Endothelial cell of umbilical vein (primary cell): ENCODE measurements around the gene MIA. TPM values are rescaled to one million over a fixed set of nuclear protein-coding genes. Genes with fewer than 3 reads are reported as not detected.

Experiments
- BruUV-seq: library from RNA; stranded (reverse); fragments of 400-500 nt; replicated peaks from 2 replicates; lab custom pipeline; 2021; lab: Mats Ljungman, UMichigan
- CTCF ChIA-PET: fragments of 300-600, 350-600 bp; sonication (Branson Sonifier 250); formaldehyde crosslinking; loops from one replicate; lab custom pipeline; 2021; ENCODE audit warnings: antibody characterized with exemption, inconsistent platforms; lab: Charles Lee
- POLR2A ChIA-PET: fragments of 300-600, 350-600 bp; sonication (Branson Sonifier 250); formaldehyde crosslinking; loops from one replicate; lab custom pipeline; 2021; ENCODE audit warnings: antibody characterized with exemption, inconsistent platforms; lab: Charles Lee
- DNase-seq: peaks from one replicate; pipeline ENCODE4 v3.0.0-alpha.2; 2011; ENCODE audit warnings: low read depth, low spot score
- FAIRE-seq: peaks from 2 replicates; lab custom pipeline; 2011; peaks lifted over from hg19 to GRCh38; lab: Jason Lieb, UNC
- H2AFZ ChIP-seq: 2 replicates; pipeline ENCODE4 v1.6.0; 2012; ENCODE audit warnings: low read depth, low read length, control low read depth, inconsistent platforms
- H3K27ac ChIP-seq: 2 replicates; pipeline ENCODE4 v1.5.1; 2011; ENCODE audit warnings: low read depth, mild to moderate bottlenecking, control low read depth, low read length, moderate library complexity; ENCODE audit not compliant: insufficient read depth
- H3K27me3 ChIP-seq, 2 experiments: 2 replicates each; pipeline versions ENCODE4 v1.6.0 to v1.6.1; 2011; ENCODE audit warnings: low read length in 2 of 2, mixed read lengths in 1 of 2; ENCODE audit not compliant: control insufficient read depth in 2 of 2, insufficient read depth in 2 of 2
- H3K36me3 ChIP-seq, 2 experiments: 2 replicates in 1 of 2; 3 replicates in 1 of 2; pipeline ENCODE4 v1.5.1; 2011; ENCODE audit warnings: low read length in 2 of 2, mild to moderate bottlenecking in 1 of 2, moderate library complexity in 1 of 2; ENCODE audit not compliant: control insufficient read depth in 2 of 2, insufficient read depth in 2 of 2; ENCODE audit errors: extremely low read depth in 1 of 2
- H3K4me1 ChIP-seq: 3 replicates; pipeline ENCODE4 v1.5.1; 2011; ENCODE audit warnings: mild to moderate bottlenecking, low read length; ENCODE audit not compliant: control insufficient read depth, insufficient read depth; ENCODE audit errors: extremely low read depth
- H3K4me2 ChIP-seq: 2 replicates; pipeline ENCODE4 v1.6.1; 2011; ENCODE audit warnings: low read length, control low read depth, mixed read lengths; ENCODE audit not compliant: insufficient read depth
- H3K4me3 ChIP-seq, 3 experiments: fragments of 200-600 bp in 1 of 3; sonication (generic), shearing (Covaris generic) in 1 of 3; replicated peaks in 1 of 3; 2 replicates each; pipeline ENCODE4 v1.5.1; 2011 to 2016; ENCODE audit warnings: control low read depth in 3 of 3, low read length in 3 of 3, mild to moderate bottlenecking in 2 of 3, inconsistent platforms in 1 of 3, low read depth in 1 of 3, moderate library complexity in 1 of 3; ENCODE audit not compliant: insufficient read depth in 1 of 3
- H3K79me2 ChIP-seq: 2 replicates; pipeline ENCODE4 v1.6.0; 2012; ENCODE audit warnings: low read length, inconsistent platforms; ENCODE audit not compliant: control insufficient read depth, insufficient read depth
- H3K9ac ChIP-seq: replicated peaks from 2 replicates; pipeline ENCODE3; 2011; ENCODE audit warnings: low read length, control low read depth; ENCODE audit not compliant: insufficient read depth; ENCODE audit errors: extremely low read depth
- H3K9me1 ChIP-seq: replicated peaks from 3 replicates; pipeline ENCODE4 v1.6.0; 2011; ENCODE audit warnings: mild to moderate bottlenecking, low read length; ENCODE audit not compliant: control insufficient read depth, insufficient read depth; ENCODE audit errors: extremely low read depth
- H3K9me3 ChIP-seq: replicated peaks from 2 replicates; pipeline ENCODE4 v1.5.1; 2012; ENCODE audit warnings: low read length, inconsistent platforms; ENCODE audit not compliant: control insufficient read depth, insufficient read depth
- H4K20me1 ChIP-seq: replicated peaks from 2 replicates; pipeline ENCODE3; 2011; ENCODE audit warnings: mild to moderate bottlenecking, low read length; ENCODE audit not compliant: control insufficient read depth, insufficient read depth; ENCODE audit errors: extremely low read depth
- EZH2 ChIP-seq: IDR thresholded peaks from 2 replicates; pipeline ENCODE4 v1.6.1; 2012; ENCODE audit warnings: borderline replicate concordance, low read depth, mild to moderate bottlenecking, moderate library complexity, low read length, inconsistent platforms; ENCODE audit not compliant: severe bottlenecking
- FOS ChIP-seq: IDR thresholded peaks from 2 replicates; pipeline ENCODE4 v1.6.1; 2011; ENCODE audit warnings: mild to moderate bottlenecking, low read length, moderate library complexity, borderline replicate concordance; ENCODE audit not compliant: insufficient read depth
- GATA2 ChIP-seq: IDR thresholded peaks from 2 replicates; pipeline ENCODE4 v1.7.0; 2011; ENCODE audit warnings: low read depth, mild to moderate bottlenecking, moderate library complexity, mixed read lengths, low read length; ENCODE audit not compliant: insufficient read length, insufficient read depth
- JUN ChIP-seq: IDR thresholded peaks from 2 replicates; pipeline ENCODE4 v1.6.1; 2011; ENCODE audit warnings: borderline replicate concordance, low read depth; ENCODE audit not compliant: insufficient read length, insufficient read depth
- MAX ChIP-seq: IDR thresholded peaks from 2 replicates; pipeline ENCODE4 v1.6.1; 2011; ENCODE audit not compliant: insufficient read depth, insufficient read length
- MYC ChIP-seq: IDR thresholded peaks from one replicate; pipeline ENCODE4 v1.6.1; 2011; ENCODE audit warnings: mild to moderate bottlenecking, low read depth, low read length
- POLR2A ChIP-seq: IDR thresholded peaks from 2 replicates; pipeline ENCODE4 v1.6.1; 2012; ENCODE audit warnings: low read depth, mild to moderate bottlenecking, control low read depth, low read length
- POLR2AphosphoS5 ChIP-seq: IDR thresholded peaks from 2 replicates; pipeline ENCODE4 v1.6.1; 2012; ENCODE audit warnings: low read depth, mild to moderate bottlenecking, control low read depth, low read length, moderate library complexity; ENCODE audit not compliant: insufficient read depth
- dilution Hi-C: fragments of 300-500 bp; cut with MboI; formaldehyde crosslinking; loops from one replicate; pipeline ENCODE4 v1.15.0; 2019; ENCODE audit warnings: low sequenced_read_pairs; ENCODE audit not compliant: extremely low pct_ligation_motif_present
- intact Hi-C: fragments of 100-400 bp; cut with micrococcal nuclease; formaldehyde crosslinking; loops from one replicate; pipeline ENCODE4 v1.10.0; 2022
- polyA plus RNA-seq, 4 experiments: library from polyadenylated mRNA; depleted of rRNA in 3 of 4; stranded (reverse) in 3 of 4; unstranded in 1 of 4; fragments of >200 nt; gene quantifications; 2 replicates each; pipeline versions ENCODE4 v1.2.1 to v1.2.3, GENCODE V29; 2011 to 2012; ENCODE audit warnings: missing spikeins in 1 of 4
- total RNA-seq: library from RNA; stranded (reverse); gene quantifications from 2 replicates; pipeline ENCODE4 v1.2.3, GENCODE V29; 2021
- TF ChIP-seq, protein P1 (sequence below), 2 donors: IDR thresholded peaks; 1 replicate in 1 of 2; 2 replicates in 1 of 2; pipeline ENCODE4 v1.5.1; 2011; ENCODE audit warnings: low read length in 2 of 2, mild to moderate bottlenecking in 2 of 2, moderate library complexity in 2 of 2, control low read depth in 1 of 2, inconsistent platforms in 1 of 2, low read depth in 1 of 2; ENCODE audit not compliant: insufficient read depth in 1 of 2; ENCODE audit errors: extremely low read depth in 1 of 2

The MIA gene
- total and polyA plus RNA-seq, 2 donors (not counting 3 experiments of a cell fraction or from before 2014, with no cell fraction given) = 0.32 TPM; not detected in 1

- Histone ChIP-seq H3K4me2 (no peak overlapping the region), H3K79me2 (peaks cover 81% of the 10 kb centered on the region), H2AFZ (no peak overlapping the region), H3K9me3 (no peaks in the 10 kb centered on the region), H3K4me1 (peaks cover 72% of the 10 kb centered on the region), H4K20me1 (no peaks in the 10 kb centered on the region), H3K27me3 (no peaks in the 10 kb centered on the region), H3K9me1 (no peaks in the 10 kb centered on the region), H3K36me3 (peaks cover 9 to 45% of the 10 kb centered on the region in 2 experiments), H3K9ac (no peak overlapping the region), H3K27ac (no peak overlapping the region), H3K4me3 (no peak overlapping the region)
- DNase-seq = no peak
- BruUV-seq = no TSS peak
- dilution Hi-C loops (no loop called here), intact Hi-C loops (loop anchor here (10.0 kb wide), 1 partner anchor 360 kb away; the partner anchor contains the start of gene SERTAD3)
- ChIA-PET POLR2A (no interaction called here), CTCF (interaction anchor here (1.8 to 3.9 kb wide), 3 partner anchors 15 to 141 kb away, joined by 5 to 70 read pairs (median 22); partner anchors contain the start of gene ACTMAP)
- FAIRE-seq = no peak
- no peak for TF ChIP-seq POLR2A
- TF ChIP-seq MAX = no peak
- no peak for TF ChIP-seq FOS
- TF ChIP-seq POLR2AphosphoS5 = no peak
- no peak for TF ChIP-seq GATA2
- no peak for TF ChIP-seq JUN
- TF ChIP-seq EZH2 = no peak
- TF ChIP-seq MYC = no peak
- TF ChIP-seq, protein P1, sequence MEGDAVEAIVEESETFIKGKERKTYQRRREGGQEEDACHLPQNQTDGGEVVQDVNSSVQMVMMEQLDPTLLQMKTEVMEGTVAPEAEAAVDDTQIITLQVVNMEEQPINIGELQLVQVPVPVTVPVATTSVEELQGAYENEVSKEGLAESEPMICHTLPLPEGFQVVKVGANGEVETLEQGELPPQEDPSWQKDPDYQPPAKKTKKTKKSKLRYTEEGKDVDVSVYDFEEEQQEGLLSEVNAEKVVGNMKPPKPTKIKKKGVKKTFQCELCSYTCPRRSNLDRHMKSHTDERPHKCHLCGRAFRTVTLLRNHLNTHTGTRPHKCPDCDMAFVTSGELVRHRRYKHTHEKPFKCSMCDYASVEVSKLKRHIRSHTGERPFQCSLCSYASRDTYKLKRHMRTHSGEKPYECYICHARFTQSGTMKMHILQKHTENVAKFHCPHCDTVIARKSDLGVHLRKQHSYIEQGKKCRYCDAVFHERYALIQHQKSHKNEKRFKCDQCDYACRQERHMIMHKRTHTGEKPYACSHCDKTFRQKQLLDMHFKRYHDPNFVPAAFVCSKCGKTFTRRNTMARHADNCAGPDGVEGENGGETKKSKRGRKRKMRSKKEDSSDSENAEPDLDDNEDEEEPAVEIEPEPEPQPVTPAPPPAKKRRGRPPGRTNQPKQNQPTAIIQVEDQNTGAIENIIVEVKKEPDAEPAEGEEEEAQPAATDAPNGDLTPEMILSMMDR (IDR thresholded peaks at IDR 0.05; ENCODE audit: extremely low read depth in 1 of 2, insufficient read depth in 1 of 2, low read depth in 1 of 2, low read length in 2 of 2) = peak in 1 of 2 donors; percentile 31
Measured at GRCh38 chr19:40804783-40805242, 29.5 kb downstream of the MIA start.
